Keratinocyte (primary cell): ENCODE data around the gene NTN5. TPM values are rescaled to one million over a fixed set of nuclear protein-coding genes. Genes with fewer than 3 reads are reported as not detected.
A peak's percentile ranks its signal among the peaks of the same experiment; 100 is the strongest.
"Not testable (repeated sequence)": the region's sequence is repeated elsewhere in the genome, so short reads cannot be mapped to it uniquely, and the experiment has no call there.

Experiments
- DNase-seq: peaks from one replicate; pipeline ENCODE4 v3.0.0-alpha.2; 2011; ENCODE audit warnings: low read depth, missing footprints, low spot score
- FAIRE-seq: peaks from 2 replicates; lab custom pipeline; 2011; peaks lifted over from hg19 to GRCh38; lab: Jason Lieb, UNC
- H2AFZ ChIP-seq: 2 replicates; pipeline ENCODE4 v1.6.0; 2012; ENCODE audit warnings: low read length, control low read depth, inconsistent platforms; ENCODE audit not compliant: control insufficient read depth
- H3K27ac ChIP-seq: 2 replicates; pipeline ENCODE4 v1.5.1; 2011; ENCODE audit warnings: low read length; ENCODE audit not compliant: control insufficient read depth, insufficient read depth
- H3K27me3 ChIP-seq: 3 replicates; pipeline ENCODE4 v1.6.0; 2011; ENCODE audit warnings: low read length; ENCODE audit not compliant: control insufficient read depth, insufficient read depth; ENCODE audit errors: extremely low read depth
- H3K36me3 ChIP-seq, 2 experiments: 2 replicates in 1 of 2; 3 replicates in 1 of 2; pipeline ENCODE4 v1.5.1; 2011; ENCODE audit warnings: low read length in 2 of 2, mild to moderate bottlenecking in 1 of 2; ENCODE audit not compliant: control insufficient read depth in 2 of 2, insufficient read depth in 2 of 2; ENCODE audit errors: extremely low read depth in 1 of 2
- H3K4me1 ChIP-seq: 3 replicates; pipeline ENCODE4 v1.5.1; 2011; ENCODE audit warnings: low read length; ENCODE audit not compliant: control insufficient read depth, insufficient read depth; ENCODE audit errors: extremely low read depth
- H3K4me2 ChIP-seq: 3 replicates; pipeline ENCODE4 v1.6.0; 2011; ENCODE audit warnings: low read depth, low read length; ENCODE audit not compliant: control insufficient read depth, insufficient read depth; ENCODE audit errors: extremely low read depth
- H3K4me3 ChIP-seq, 3 experiments: fragments of 200-600 bp in 1 of 3; sonication (generic) in 1 of 3; 2 replicates in 2 of 3; 3 replicates in 1 of 3; pipeline ENCODE4 v1.5.1; 2011 to 2016; ENCODE audit warnings: low read length in 3 of 3, mild to moderate bottlenecking in 3 of 3, control low read depth in 2 of 3, inconsistent platforms in 1 of 3, low read depth in 1 of 3, mixed read lengths in 1 of 3, mixed run types in 1 of 3, moderate library complexity in 1 of 3; ENCODE audit not compliant: control insufficient read depth in 2 of 3, insufficient read depth in 2 of 3; ENCODE audit errors: extremely low read depth in 1 of 3
- H3K79me2 ChIP-seq: 2 replicates; pipeline ENCODE4 v1.6.0; 2012; ENCODE audit warnings: low read length; ENCODE audit not compliant: control insufficient read depth, insufficient read depth
- H3K9ac ChIP-seq: 3 replicates; pipeline ENCODE4 v1.6.0; 2011; ENCODE audit warnings: low read length; ENCODE audit not compliant: control insufficient read depth, insufficient read depth; ENCODE audit errors: extremely low read depth
- H3K9me1 ChIP-seq: 3 replicates; pipeline ENCODE4 v1.6.0; 2011; ENCODE audit warnings: low read length; ENCODE audit not compliant: control insufficient read depth, insufficient read depth; ENCODE audit errors: extremely low read depth
- H3K9me3 ChIP-seq: 2 replicates; pipeline ENCODE4 v1.5.1; 2012; ENCODE audit warnings: low read depth, low read length; ENCODE audit not compliant: control insufficient read depth
- H4K20me1 ChIP-seq: 3 replicates; pipeline ENCODE4 v1.6.0; 2011; ENCODE audit warnings: low read length; ENCODE audit not compliant: control insufficient read depth, insufficient read depth; ENCODE audit errors: extremely low read depth
- EZH2 ChIP-seq: IDR thresholded peaks from one replicate; pipeline ENCODE4 v1.6.1; 2012; ENCODE audit warnings: inconsistent platforms, mild to moderate bottlenecking, low read length, moderate library complexity
- dilution Hi-C: fragments of 300-500 bp; cut with MboI; formaldehyde crosslinking; loops from one replicate; pipeline ENCODE4 v1.7.0; 2020; ENCODE audit warnings: low sequenced_read_pairs; ENCODE audit not compliant: extremely low pct_ligation_motif_present
- polyA plus RNA-seq, 5 experiments: library from polyadenylated mRNA; depleted of rRNA in 3 of 5; stranded (reverse) in 3 of 5; stranded (forward) in 1 of 5; unstranded in 1 of 5; fragments of >200 nt; gene quantifications; 1 replicate in 1 of 5; 2 replicates in 3 of 5; 3 replicates in 1 of 5; pipeline versions ENCODE4 v1.2.1 to v1.2.3, GENCODE V29; 2011 to 2012; ENCODE audit warnings: missing spikeins in 2 of 5, low read depth in 1 of 5, low replicate concordance in 1 of 5
- TF ChIP-seq, protein P1 (sequence below), 3 experiments: IDR thresholded peaks in 1 of 3; conservative IDR thresholded peaks in 1 of 3; optimal IDR thresholded peaks in 1 of 3; 2 replicates in 2 of 3; 3 replicates in 1 of 3; pipeline versions ENCODE3 to v1.5.1; 2011; ENCODE audit warnings: low read length in 3 of 3, mild to moderate bottlenecking in 3 of 3, moderate library complexity in 2 of 3, control low read depth in 1 of 3, inconsistent platforms in 1 of 3; ENCODE audit not compliant: insufficient read depth in 2 of 3; ENCODE audit errors: extremely low read depth in 1 of 3

Gene NTN5
- polyA plus RNA-seq, 1 donor (not counting 4 experiments of a cell fraction or from before 2014, with no cell fraction given), result 0.07 TPM

DNA sequence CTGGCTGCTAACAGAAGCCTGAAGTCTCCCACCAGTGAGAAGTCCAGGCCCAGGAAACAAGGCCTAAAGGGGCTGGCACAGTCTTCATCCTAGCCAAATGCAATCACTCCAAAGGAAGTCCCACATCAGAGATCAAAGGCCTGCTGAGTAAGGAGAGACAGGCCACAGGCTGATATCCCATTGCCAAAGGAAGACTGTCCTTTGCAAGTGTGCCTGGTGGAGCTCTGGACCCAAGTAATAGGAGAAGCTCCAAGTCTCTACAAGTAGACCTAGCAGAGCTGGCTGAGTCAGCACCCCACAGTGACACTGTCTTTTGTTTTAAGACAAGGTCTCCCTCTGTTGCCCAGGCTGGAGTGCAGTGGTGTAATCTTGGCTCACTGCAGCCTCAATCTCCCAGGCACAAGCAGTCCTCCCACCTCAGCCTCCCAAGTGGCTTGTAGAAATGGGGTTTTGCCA, 40.1 kb downstream of the NTN5 start:
- Histone ChIP-seq H3K4me3 (no peak overlapping the region), H3K79me2 (no peaks in the 10 kb centered on the region), H3K9me1 (no peaks in the 10 kb centered on the region), H3K4me2 (peak overlapping the region; percentile 14), H3K27ac (peak overlapping the region; percentile 56), H2AFZ (no peak overlapping the region), H3K4me1 (peaks cover 45% of the 10 kb centered on the region), H4K20me1 (no peaks in the 10 kb centered on the region), H3K9me3 (no peaks in the 10 kb centered on the region), H3K27me3 (no peaks in the 10 kb centered on the region), H3K9ac (no peak overlapping the region), H3K36me3 (peaks cover 0 to 1% of the 10 kb centered on the region in 2 experiments)
- DNase-seq (no peak), FAIRE-seq (peak; percentile 95)
- dilution Hi-C loops, result no loop called here
- TF ChIP-seq, protein P1, sequence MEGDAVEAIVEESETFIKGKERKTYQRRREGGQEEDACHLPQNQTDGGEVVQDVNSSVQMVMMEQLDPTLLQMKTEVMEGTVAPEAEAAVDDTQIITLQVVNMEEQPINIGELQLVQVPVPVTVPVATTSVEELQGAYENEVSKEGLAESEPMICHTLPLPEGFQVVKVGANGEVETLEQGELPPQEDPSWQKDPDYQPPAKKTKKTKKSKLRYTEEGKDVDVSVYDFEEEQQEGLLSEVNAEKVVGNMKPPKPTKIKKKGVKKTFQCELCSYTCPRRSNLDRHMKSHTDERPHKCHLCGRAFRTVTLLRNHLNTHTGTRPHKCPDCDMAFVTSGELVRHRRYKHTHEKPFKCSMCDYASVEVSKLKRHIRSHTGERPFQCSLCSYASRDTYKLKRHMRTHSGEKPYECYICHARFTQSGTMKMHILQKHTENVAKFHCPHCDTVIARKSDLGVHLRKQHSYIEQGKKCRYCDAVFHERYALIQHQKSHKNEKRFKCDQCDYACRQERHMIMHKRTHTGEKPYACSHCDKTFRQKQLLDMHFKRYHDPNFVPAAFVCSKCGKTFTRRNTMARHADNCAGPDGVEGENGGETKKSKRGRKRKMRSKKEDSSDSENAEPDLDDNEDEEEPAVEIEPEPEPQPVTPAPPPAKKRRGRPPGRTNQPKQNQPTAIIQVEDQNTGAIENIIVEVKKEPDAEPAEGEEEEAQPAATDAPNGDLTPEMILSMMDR (optimal IDR thresholded peaks at IDR 0.05 in 1 of 3, IDR thresholded peaks at IDR 0.05 in 1 of 3, conservative IDR thresholded peaks at IDR 0.05 in 1 of 3; ENCODE audit: extremely low read depth in 1 of 3, insufficient read depth in 2 of 3, low read length in 3 of 3), result peak in 2 of 3 experiments; percentile 15 to 38
- TF ChIP-seq EZH2, result no peak

DNA sequence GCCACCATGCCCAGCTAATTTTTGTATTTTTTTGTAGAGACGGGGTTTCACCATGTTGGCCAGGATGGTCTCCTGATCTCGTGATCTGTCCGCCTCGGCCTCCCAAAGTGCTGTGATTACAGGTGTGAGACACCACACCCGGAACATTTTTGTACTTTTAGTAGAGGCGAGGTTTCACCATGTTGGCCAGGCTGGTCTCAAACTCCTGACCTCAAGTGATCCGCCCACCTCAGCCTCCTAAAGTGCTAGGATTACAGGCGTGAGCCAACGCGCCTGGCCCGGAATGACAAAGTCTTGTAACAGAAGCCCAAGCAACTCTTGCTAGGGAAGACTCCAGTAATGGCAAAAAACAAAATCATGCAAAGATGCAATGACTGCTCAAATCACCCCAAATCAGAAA, 40.5 kb downstream of the NTN5 start:
- H3K4me1 ChIP-seq, result peaks cover 47% of the 10 kb centered on the region

DNA sequence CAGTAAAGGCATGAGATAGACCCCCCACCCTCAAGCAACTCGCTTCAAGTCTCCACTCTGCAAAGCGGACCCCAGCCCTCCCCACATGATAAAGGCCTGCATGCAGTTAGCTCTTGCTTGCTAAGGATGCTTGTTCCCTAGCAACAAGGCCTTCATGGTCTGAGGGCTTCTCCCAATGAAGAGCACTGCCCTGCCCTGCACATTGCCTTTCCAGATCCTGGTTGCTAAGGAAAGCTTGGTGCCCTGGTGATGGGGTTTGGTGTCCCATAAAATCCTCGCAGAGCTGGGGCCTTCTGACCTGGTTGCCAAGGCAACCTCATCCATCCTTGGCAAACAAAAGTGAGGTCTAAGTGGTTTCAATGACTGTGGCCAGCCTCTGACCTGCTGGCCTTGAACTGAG, 41.6 kb downstream of the NTN5 start:
- Histone ChIP-seq H3K27ac (no peak overlapping the region), H3K9me1 (no peaks in the 10 kb centered on the region), H2AFZ (no peak overlapping the region), H3K9me3 (no peaks in the 10 kb centered on the region), H4K20me1 (no peaks in the 10 kb centered on the region), H3K4me1 (peaks cover 44% of the 10 kb centered on the region), H3K36me3 (peaks cover 0 to 1% of the 10 kb centered on the region in 2 experiments), H3K9ac (no peak overlapping the region), H3K79me2 (no peaks in the 10 kb centered on the region), H3K4me3 (no peak overlapping the region), H3K27me3 (no peaks in the 10 kb centered on the region), H3K4me2 (no peak overlapping the region)
- no peak for TF ChIP-seq EZH2
- TF ChIP-seq, protein P1 (optimal IDR thresholded peaks at IDR 0.05 in 1 of 3, IDR thresholded peaks at IDR 0.05 in 1 of 3, conservative IDR thresholded peaks at IDR 0.05 in 1 of 3; ENCODE audit: extremely low read depth in 1 of 3, insufficient read depth in 2 of 3, low read length in 3 of 3), result no peak
- dilution Hi-C loops, result no loop called here
- DNase-seq (no peak), FAIRE-seq (no peak)

More for the DNA sequence above, 40.5 kb downstream of the NTN5 start:
- H3K27me3 ChIP-seq, H3K9ac ChIP-seq, H2AFZ ChIP-seq, dilution Hi-C loops, H3K9me3 ChIP-seq, DNase-seq, H3K36me3 ChIP-seq, H3K4me3 ChIP-seq, H3K9me1 ChIP-seq, H3K27ac ChIP-seq, H4K20me1 ChIP-seq, H3K79me2 ChIP-seq, FAIRE-seq: not testable (repeated sequence)
- peak overlapping the region; percentile 14 for H3K4me2 ChIP-seq
